ENCODE data around the gene CAMTA1.

GRCh38 chr1:7780976-7781375 lies 995.7 kb downstream of the CAMTA1 start:
- no peak for TF ChIP-seq CTCF (IDR thresholded peaks at IDR 0.05)
- TF ChIP-seq POLR2A (IDR thresholded peaks at IDR 0.05), result no peak
- no peak for TF ChIP-seq EP300 (IDR thresholded peaks at IDR 0.05)

Data from upper lobe of left lung (tissue), 4 donors.